BJ (cell line): Measurements from ENCODE around the gene CDK17. TPM values are rescaled to one million over a fixed set of nuclear protein-coding genes. Genes with fewer than 3 reads are reported as not detected.
"Not testable (repeated sequence)": the region's sequence is repeated elsewhere in the genome, so short reads cannot be mapped to it uniquely, and the experiment has no call there.

Experiments
- CTCF ChIA-PET: fragments of 350-600 bp; formaldehyde crosslinking; extraction: SDS; loops from one replicate; lab custom pipeline; 2021; ENCODE audit warnings: antibody characterized with exemption, inconsistent platforms; lab: Yijun Ruan, JAX
- POLR2A ChIA-PET: fragments of 300-600 bp; sonication (Branson Sonifier 250); formaldehyde crosslinking; extraction: SDS; loops from one replicate; lab custom pipeline; 2021; ENCODE audit warnings: antibody characterized with exemption; lab: Charles Lee
- DNase-seq: peaks from one replicate; pipeline ENCODE4 v3.0.0-alpha.2; 2011; ENCODE audit warnings: low read depth
- H3K27me3 ChIP-seq: 2 replicates; pipeline ENCODE4 v1.6.0; 2011; ENCODE audit warnings: low read length; ENCODE audit not compliant: control insufficient read depth, insufficient read depth
- H3K36me3 ChIP-seq: 2 replicates; pipeline ENCODE4 v1.5.1; 2011; ENCODE audit warnings: low read length; ENCODE audit not compliant: control insufficient read depth, insufficient read depth
- H3K4me3 ChIP-seq: 2 replicates; pipeline ENCODE4 v1.5.1; 2011; ENCODE audit warnings: low read depth, mild to moderate bottlenecking, control low read depth, low read length
- polyA plus RNA-seq: library from polyadenylated mRNA; depleted of rRNA; stranded (reverse); fragments of >200 nt; gene quantifications from 2 replicates; pipeline ENCODE4 v1.2.3, GENCODE V29; 2011
- TF ChIP-seq, protein P1 (sequence below): IDR thresholded peaks from 2 replicates; pipeline ENCODE4 v1.5.1; 2011; ENCODE audit warnings: low read depth, mild to moderate bottlenecking, control low read depth, inconsistent platforms, low read length, moderate library complexity; ENCODE audit not compliant: insufficient read depth

CDK17 gene
- polyA plus RNA-seq, 1 experiment: 14.8 TPM

- TF ChIP-seq, protein P1, sequence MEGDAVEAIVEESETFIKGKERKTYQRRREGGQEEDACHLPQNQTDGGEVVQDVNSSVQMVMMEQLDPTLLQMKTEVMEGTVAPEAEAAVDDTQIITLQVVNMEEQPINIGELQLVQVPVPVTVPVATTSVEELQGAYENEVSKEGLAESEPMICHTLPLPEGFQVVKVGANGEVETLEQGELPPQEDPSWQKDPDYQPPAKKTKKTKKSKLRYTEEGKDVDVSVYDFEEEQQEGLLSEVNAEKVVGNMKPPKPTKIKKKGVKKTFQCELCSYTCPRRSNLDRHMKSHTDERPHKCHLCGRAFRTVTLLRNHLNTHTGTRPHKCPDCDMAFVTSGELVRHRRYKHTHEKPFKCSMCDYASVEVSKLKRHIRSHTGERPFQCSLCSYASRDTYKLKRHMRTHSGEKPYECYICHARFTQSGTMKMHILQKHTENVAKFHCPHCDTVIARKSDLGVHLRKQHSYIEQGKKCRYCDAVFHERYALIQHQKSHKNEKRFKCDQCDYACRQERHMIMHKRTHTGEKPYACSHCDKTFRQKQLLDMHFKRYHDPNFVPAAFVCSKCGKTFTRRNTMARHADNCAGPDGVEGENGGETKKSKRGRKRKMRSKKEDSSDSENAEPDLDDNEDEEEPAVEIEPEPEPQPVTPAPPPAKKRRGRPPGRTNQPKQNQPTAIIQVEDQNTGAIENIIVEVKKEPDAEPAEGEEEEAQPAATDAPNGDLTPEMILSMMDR: no peak
- ChIA-PET POLR2A (no interaction called here), CTCF (no interaction called here)
Measured at GRCh38 chr12:96344124-96344695, 56.0 kb downstream of the CDK17 start.

GRCh38 chr12:96343347-96343954 lies 56.8 kb downstream of the CDK17 start:
- DNase-seq: no peak
- 0 out of 2 replicates have a peak, but pooled peaks cover 2% of the 10 kb centered on the region for H3K36me3 ChIP-seq
- TF ChIP-seq, protein P1: no peak
- ChIA-PET POLR2A (no interaction called here), CTCF (no interaction called here)
- no peak overlapping the region for H3K4me3 ChIP-seq
- H3K27me3 ChIP-seq: no peaks in the 10 kb centered on the region

More at GRCh38 chr12:96344124-96344695, 56.0 kb downstream of the CDK17 start:
- H3K27me3 ChIP-seq: no peaks in the 10 kb centered on the region
- H3K4me3 ChIP-seq: no peak overlapping the region
- 0 out of 2 replicates have a peak, but pooled peaks cover 2% of the 10 kb centered on the region for H3K36me3 ChIP-seq
- DNase-seq: no peak

- H3K36me3 ChIP-seq, H3K27me3 ChIP-seq, DNase-seq, H3K4me3 ChIP-seq, CTCF ChIA-PET, POLR2A ChIA-PET: not testable (repeated sequence)
Measured at GRCh38 chr12:96339666-96340065, 60.6 kb downstream of the CDK17 start.

GRCh38 chr12:96338852-96339471 lies 61.3 kb downstream of the CDK17 start:
- no peaks in the 10 kb centered on the region for H3K27me3 ChIP-seq
- H3K36me3 ChIP-seq: no peaks in the 10 kb centered on the region
- no peak overlapping the region for H3K4me3 ChIP-seq
- POLR2A ChIA-PET: no interaction called here
- CTCF ChIA-PET: no interaction called here
- TF ChIP-seq, protein P1: no peak
- no peak for DNase-seq

DNA sequence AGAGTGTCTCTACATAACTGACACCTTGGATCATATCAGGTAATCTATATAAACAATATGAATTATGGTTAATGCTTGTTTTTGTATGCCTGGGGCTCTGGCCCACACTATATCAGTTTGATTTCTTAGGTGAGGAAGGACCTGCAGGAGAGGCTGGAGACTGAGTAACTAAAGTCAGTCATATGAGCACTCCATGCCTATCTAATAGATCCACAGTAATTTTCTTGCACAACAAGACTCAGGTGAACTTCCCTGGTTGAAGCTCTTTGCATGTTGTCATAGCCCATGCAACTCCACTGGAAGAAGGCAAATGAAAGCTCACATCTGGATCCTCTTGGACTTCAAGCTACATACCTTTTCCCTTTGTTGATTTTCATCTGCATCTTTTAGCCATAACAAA lies 62.3 kb downstream of the CDK17 start:
- POLR2A ChIA-PET: no interaction called here
- DNase-seq: no peak
- CTCF ChIA-PET: interaction anchor here (0.7 kb wide), 1 partner anchor 35 kb away, joined by 3 read pairs; no protein-coding TSS in a partner anchor
- H3K4me3 ChIP-seq: no peak overlapping the region
- no peaks in the 10 kb centered on the region for H3K36me3 ChIP-seq
- H3K27me3 ChIP-seq: no peaks in the 10 kb centered on the region
- TF ChIP-seq, protein P1: no peak
